Parathyroid adenoma (tissue), 2 donors: ENCODE results near the gene POLN.

ENCODE experiments used
- H2AFZ ChIP-seq: fragments of 300-600 bp; sonication (generic); one replicate; pipeline ENCODE4 v1.7.0; 2017; ENCODE audit warnings: antibody characterized with exemption, mild to moderate bottlenecking
- H3K27ac ChIP-seq: fragments of 300-600 bp; sonication (generic); one replicate; pipeline ENCODE4 v1.7.0; 2017
- H3K27me3 ChIP-seq: fragments of 300-600 bp; sonication (generic); one replicate; pipeline ENCODE4 v1.7.0; 2017; ENCODE audit warnings: low read length; ENCODE audit not compliant: control insufficient read depth, insufficient read depth
- H3K36me3 ChIP-seq: fragments of 300-600 bp; sonication (generic); one replicate; pipeline ENCODE4 v1.7.0; 2017; ENCODE audit warnings: low read length; ENCODE audit not compliant: control insufficient read depth, insufficient read depth
- H3K4me1 ChIP-seq: fragments of 300-600 bp; sonication (generic); one replicate; pipeline ENCODE4 v1.7.0; 2017; ENCODE audit warnings: control low read depth
- H3K4me2 ChIP-seq: fragments of 300-600 bp; sonication (generic); one replicate; pipeline ENCODE4 v1.7.0; 2017; ENCODE audit warnings: low read length
- H3K4me3 ChIP-seq: fragments of 300-600 bp; sonication (generic); one replicate; pipeline ENCODE4 v1.7.0; 2017; ENCODE audit warnings: low read depth, low read length
- H3K79me2 ChIP-seq: fragments of 300-600 bp; sonication (generic); one replicate; pipeline ENCODE4 v1.7.0; 2017; ENCODE audit warnings: control low read depth
- H3K9ac ChIP-seq: fragments of 300-600 bp; sonication (generic); one replicate; pipeline ENCODE4 v1.7.0; 2017; ENCODE audit warnings: mild to moderate bottlenecking
- H3K9me3 ChIP-seq: fragments of 300-600 bp; sonication (generic); one replicate; pipeline ENCODE4 v1.7.0; 2017; ENCODE audit warnings: low read length; ENCODE audit not compliant: control insufficient read depth
- CTCF ChIP-seq: fragments of 300-600 bp; sonication (generic); IDR thresholded peaks from one replicate; pipeline ENCODE4 v1.7.0; 2017; ENCODE audit warnings: antibody characterized with exemption, mild to moderate bottlenecking
- donor health status: primary hyperparathyroidism.

The POLN gene

DNA sequence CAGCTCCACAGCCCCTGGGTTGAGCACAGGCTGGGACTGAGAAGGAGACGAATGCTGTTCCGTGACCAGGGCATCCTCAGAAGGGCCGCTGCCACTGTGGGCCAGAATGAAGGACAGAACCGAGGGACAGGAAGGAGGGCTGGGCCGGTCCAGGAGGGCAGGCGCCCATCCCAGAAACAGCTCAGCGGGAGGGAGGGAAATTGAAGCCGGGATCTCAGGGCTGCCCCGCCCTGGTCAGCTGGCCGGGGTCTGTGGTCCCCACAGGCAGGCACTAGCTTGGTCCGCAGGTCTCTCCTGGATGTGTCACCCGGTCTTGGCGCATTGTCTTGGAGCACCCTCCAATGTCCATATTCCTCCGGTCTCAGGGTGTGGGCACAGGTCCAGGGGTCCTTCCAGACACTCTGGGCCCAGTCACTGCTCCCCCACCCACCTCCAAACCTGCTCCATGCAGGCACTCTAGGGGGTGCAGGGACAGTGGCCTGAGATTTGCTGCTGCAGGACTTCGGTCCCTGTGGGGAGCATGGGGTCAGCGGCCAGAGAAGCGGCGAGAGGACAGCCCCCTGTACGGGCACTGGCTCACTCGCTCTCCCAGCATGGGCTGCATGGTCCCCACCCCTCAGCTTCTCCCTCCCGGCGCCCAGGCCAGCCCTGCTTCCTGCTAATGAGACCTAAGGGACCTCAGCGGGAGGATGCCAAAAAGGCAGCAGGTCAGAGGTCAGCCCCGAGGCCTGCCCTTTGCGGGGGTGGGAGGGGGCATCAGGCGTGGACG lies 43.9 kb upstream of the POLN start:
- H3K4me3 ChIP-seq = no peak overlapping the region
- H3K36me3 ChIP-seq = no peaks in the 10 kb centered on the region
- TF ChIP-seq CTCF = no peak
- H3K9me3 ChIP-seq = no peaks in the 10 kb centered on the region
- no peak overlapping the region for H2AFZ ChIP-seq
- no peak overlapping the region for H3K4me2 ChIP-seq
- no peaks in the 10 kb centered on the region for H3K79me2 ChIP-seq
- H3K9ac ChIP-seq = no peak overlapping the region
- H3K27me3 ChIP-seq = no peaks in the 10 kb centered on the region
- H3K27ac ChIP-seq = no peak overlapping the region
- H3K4me1 ChIP-seq = no peaks in the 10 kb centered on the region

DNA sequence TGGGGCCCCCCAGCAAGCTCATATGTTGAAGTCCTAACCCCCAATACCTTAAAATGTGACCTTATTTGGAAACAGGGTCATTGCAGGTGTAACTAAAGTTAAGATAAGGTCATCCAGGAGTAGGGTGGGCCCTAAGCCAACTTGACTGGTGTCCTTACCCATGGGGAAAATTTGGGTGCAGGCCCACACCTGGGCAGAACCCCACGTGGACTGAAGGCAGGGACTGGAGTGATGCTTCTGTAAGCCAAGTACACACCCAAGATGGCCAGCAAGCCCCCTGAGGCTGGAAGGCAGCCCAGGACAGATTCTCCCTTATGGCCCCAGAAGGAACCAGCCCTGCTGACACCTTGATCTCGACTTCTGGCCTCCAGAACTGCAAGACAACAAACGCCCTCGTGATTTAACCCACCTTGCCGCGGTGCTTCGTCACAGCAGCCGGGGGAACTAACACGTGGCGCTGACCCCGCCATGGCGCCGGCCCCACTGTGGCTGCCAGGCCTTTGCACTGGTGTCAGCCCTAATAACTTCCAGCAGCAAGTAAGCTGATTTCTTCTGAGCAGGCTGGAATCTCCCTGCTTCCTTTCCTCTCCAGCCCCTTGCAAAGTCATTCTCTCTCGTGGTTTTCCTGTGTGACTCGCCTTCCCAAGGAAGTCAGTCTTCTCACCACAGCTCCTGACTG lies 43.2 kb upstream of the POLN start:
- Histone ChIP-seq H3K27me3 (no peaks in the 10 kb centered on the region), H3K9ac (no peak overlapping the region), H3K79me2 (no peaks in the 10 kb centered on the region), H3K27ac (no peak overlapping the region), H3K4me3 (no peak overlapping the region), H3K36me3 (no peaks in the 10 kb centered on the region), H3K4me1 (no peaks in the 10 kb centered on the region), H2AFZ (no peak overlapping the region), H3K9me3 (no peaks in the 10 kb centered on the region), H3K4me2 (no peak overlapping the region)
- no peak for TF ChIP-seq CTCF

- no peaks in the 10 kb centered on the region for H3K27me3 ChIP-seq
- no peak overlapping the region for H3K4me3 ChIP-seq
- no peaks in the 10 kb centered on the region for H3K36me3 ChIP-seq
- no peaks in the 10 kb centered on the region for H3K9me3 ChIP-seq
- no peak overlapping the region for H2AFZ ChIP-seq
- no peak overlapping the region for H3K27ac ChIP-seq
- no peak overlapping the region for H3K9ac ChIP-seq
- no peak overlapping the region for H3K4me2 ChIP-seq
- H3K4me1 ChIP-seq = no peaks in the 10 kb centered on the region
- no peak for TF ChIP-seq CTCF
- no peaks in the 10 kb centered on the region for H3K79me2 ChIP-seq
Measured at GRCh38 chr4:2284161-2284933, 42.4 kb upstream of the POLN start.

DNA sequence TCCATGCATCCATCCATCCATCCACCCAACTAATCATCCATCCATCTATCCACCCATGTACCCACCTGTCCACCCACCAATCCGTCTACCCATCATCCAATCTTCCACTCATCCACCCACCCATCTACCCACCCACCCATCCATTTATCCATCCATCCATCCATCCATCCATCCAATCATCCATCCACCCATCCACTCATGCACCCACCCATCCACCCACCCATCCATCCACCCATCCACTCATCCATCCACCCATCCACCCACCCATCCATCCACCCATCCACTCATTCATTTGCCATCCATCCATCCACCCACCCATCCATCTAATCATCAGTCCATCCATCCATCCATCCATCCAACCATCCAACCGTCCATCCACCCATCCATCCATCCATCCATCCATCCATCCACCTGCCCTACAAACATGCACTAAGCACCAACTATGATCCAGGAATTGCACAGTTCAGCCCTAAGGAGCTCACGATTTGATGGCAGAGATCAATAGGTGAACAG lies 41.3 kb upstream of the POLN start:
- Histone ChIP-seq H3K27me3 (no peaks in the 10 kb centered on the region), H3K4me2 (no peak overlapping the region), H3K4me1 (no peaks in the 10 kb centered on the region), H3K79me2 (no peaks in the 10 kb centered on the region), H3K9ac (no peak overlapping the region), H3K27ac (no peak overlapping the region), H3K36me3 (no peaks in the 10 kb centered on the region), H2AFZ (no peak overlapping the region), H3K9me3 (no peaks in the 10 kb centered on the region), H3K4me3 (no peak overlapping the region)
- TF ChIP-seq CTCF = no peak
